Stimulated activated naive CD8-positive, alpha-beta T cell treated with anti-CD3 and anti-CD28 coated beads, Interleukin-15, Interleukin-2, amounts not matched to agents 100 U/mL and 50 U/mL, for 24 hours (primary cell): ENCODE results near the gene TMEM39A.

Source experiments
- ATAC-seq: fragments of 150-1000 bp; cut with Tn5 transposase; one replicate; pipeline ENCODE4 v1.10.0; 2021
- DNase-seq: peaks from one replicate; pipeline ENCODE4 v3.0.0; 2021

The TMEM39A gene

DNA sequence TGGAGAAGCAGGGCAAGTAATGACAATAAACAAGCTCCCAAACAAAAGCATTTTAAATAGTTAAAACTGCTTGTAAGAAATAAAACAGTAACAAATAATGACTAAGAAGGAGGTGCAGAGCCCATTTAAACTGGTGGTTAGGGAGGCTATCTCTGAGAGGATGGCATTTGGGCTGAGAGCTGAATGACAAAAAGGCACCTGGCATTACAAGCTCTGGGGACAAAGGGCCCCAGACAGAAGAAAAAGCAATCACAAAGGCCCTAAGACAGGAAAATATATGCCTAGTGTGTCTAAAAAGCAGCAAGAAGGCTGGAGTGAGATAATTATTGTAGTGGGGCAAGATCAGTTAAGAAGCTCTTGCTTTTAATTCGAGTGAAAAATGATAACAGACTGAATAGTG is 9.6 kb downstream of the TMEM39A start:
- no peak for DNase-seq
- no peak for ATAC-seq

DNA sequence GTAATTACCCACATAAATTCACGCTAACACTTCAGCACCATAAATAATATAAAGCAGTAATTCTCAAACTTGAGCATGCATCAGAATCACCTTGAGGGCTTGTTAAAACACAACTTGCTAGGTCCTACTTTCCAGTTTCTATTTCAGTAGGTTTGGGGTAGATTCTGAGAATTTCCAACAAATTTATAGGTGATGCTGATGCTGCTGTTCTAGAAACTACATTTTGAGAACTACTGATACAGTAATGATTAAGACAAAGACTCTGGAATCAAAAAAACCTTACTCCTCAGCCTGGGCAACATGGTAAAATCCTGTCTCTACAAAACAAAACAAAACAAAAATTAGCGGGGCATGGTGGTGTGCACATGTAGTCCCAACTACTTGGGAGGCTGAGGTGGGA is 18.8 kb downstream of the TMEM39A start:
- ATAC-seq (no peak), DNase-seq (no peak)

DNA sequence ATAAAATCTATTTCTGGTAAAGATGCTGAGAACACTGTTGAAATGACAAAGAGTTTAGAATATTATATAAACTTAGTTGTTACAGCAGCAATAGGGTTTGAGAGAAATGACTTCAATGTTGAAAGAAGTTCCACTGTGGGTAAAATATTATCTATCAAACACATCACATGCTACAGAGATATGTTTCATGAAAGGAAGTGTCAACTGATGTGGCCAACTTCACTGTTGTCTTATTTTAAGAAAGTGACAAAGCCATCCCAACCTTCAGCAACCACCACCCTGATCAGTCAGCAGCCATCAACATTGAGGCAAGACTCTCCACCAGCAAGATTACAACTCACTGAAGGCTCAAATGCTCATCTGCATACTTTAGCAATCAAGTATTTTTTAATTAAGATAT is 20.2 kb downstream of the TMEM39A start:
- no peak for DNase-seq
- ATAC-seq: no peak

DNA sequence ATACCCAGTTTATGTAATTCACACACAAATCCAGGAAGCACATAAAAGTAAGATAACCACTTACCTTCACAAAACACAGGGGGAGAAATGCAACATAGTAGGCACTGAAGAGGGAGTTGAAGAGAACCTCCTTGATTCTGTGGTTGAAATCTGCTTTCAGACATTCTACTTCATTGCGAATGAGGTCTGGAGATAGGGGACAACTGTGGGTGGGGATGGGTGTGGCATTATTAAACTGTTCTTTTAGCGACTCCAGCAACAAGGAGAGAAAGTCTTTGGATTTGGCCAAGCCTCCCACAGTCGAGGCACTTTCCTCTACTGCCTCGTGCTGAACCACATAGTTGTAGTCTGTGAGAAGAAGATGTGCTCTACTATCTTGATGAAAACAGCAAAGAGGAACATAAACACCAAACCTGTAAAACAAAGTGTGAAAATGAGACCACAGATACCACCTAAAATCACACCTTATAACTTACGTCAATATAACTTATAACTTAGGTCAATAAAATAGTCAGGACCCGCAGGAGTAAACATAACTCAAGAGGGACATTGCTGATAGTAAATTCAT is 25.6 kb downstream of the TMEM39A start:
- DNase-seq (no peak), ATAC-seq (no peak)

DNA sequence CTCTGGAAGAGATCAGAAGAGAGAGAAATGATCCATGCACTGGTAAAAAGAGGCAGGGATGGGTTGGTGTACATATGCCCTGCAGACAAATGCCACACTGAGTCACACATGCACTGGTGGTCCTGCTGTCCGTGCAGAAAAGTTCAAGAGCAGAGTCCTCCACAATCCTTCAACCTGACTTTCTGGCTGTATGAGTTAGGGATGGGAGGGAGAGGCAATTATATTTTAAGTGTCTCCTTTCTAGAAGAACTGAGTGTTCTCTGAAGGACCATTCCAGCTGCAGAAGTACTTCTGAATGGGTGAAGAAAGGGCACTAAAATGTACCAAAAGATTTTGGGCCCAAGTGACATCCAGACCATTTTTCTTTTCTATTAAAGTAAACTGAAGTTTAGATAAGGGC is 26.4 kb downstream of the TMEM39A start:
- ATAC-seq (no peak), DNase-seq (no peak)

DNA sequence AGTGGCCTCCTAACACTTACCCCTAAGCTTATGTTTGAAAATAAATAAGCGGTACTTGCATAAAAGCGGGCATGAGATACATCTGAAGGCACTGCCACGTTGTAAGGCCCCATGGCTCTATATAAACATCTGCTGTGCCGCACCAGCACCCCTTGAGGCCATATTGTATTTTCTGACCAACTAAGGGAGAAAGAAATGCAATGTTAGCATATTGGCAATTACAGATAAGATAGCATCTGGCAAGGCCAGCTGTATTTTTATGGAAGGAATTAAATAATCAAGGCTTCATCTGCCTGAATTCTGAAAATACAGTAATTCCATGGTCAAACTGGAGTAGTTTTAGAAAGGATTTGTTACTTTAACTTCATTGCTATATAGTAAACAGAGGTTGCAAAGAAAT is 28.7 kb downstream of the TMEM39A start:
- ATAC-seq: no peak

DNA sequence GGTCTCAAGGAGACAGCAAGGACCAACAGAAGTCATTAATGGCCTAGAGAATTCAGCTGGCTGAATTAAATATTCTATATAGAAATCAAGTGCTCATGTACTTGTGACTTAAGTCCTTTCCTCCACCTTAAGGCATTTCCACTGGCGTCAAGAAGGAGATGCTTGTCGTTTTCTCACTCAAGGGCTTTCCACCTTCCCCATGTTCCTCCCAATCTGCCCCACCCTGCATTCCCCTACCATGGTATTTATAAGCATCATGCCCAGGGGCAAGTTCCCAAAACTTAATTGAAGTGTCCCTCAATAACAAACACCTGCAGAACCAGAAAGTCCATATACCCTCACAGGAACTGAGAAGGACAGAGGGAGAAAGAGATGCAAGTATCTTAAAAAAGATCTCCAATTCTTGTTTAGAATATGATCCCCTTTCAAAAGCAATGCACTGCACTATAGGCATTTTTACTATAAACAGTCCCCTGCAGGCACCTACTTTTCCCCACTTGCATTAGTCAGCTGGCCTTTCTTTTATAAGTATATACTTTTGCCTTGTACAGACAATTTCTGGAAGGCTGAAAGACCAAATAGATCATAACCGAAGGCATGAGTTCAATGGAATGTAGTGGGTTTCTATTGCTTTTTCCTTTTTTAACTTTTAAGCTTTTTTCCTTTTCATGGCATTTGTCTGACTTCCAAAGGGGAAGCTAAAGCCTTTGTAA is 29.6 kb downstream of the TMEM39A start:
- DNase-seq (no peak), ATAC-seq (no peak)

More for the DNA sequence above, 28.7 kb downstream of the TMEM39A start:
- no peak for DNase-seq

DNA sequence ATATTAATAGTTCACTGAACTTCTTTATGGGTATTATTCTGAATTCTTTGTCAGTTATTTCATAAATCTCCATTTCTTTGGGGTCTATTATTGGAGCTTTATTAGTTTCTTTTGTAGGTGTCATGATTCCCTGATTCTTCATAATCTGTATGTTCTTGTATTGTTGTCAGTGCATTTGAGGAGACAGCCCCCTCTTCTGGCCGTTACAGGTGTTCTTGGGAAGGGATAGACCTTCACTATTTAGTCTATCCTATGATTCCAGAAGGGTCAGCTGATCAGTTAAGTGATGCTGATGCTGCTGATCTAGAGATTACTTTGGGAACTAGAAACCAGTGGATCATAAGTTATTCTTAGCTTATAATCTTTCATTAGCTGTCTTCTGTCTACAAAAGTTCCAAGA is 34.9 kb downstream of the TMEM39A start:
- DNase-seq: no peak
- no peak for ATAC-seq

DNA sequence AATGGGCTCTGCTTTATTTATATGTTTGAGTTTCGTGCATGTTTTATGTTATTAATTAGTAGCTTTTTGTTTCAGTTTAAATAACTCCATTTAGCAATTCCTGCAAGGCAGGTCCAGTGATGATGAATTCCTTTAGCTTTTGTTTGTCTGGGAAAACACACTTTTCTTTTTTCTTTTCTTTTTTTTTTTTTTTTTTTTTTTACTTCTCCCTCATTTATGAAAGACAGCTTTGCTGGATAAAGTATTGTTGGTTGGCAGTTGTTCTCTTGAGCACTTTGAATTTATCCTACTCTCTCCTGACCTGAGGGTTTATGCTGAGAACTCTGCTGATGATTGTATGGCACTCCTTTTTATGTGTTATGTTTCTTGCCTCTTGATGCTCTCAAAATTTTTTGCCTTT is 35.7 kb downstream of the TMEM39A start:
- ATAC-seq (no peak), DNase-seq (no peak)

DNA sequence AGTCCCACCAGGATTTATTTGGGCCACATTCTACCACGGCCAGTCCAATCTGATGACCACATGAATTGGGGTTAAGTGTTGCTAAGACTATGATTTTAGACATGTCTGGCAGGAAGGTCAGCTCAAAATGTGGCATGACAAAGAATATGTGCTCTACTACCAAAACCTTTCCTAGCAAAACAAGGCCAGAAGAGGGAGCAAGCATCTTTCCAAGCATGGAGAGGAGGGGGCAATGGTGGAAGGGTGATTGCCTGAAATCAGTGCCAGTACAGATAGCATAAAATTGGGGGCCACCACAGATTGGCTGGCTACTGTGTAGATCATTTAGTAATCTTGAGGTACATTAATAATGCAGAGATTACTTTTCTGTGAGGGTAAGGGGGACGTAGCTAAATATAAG is 43.2 kb downstream of the TMEM39A start:
- no peak for ATAC-seq
- no peak for DNase-seq

DNA sequence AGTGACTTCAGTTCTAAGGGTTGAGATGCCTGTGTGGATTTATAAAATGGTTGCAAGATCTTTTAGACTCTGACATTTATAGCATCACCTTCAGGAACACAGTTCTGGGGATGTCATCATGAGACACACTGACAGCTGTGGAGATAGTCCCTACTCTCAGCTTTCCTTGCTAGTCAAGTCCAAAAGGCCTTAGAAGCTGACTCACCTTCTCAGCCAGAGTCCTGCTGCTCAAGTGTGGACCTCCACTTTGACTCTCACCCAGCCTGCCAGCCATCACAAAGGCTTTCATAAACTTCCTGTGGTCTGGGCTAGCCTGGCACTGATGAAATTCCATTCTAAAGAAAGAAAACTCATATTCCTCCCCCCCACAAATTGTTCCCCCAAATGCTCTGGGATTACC is 44.8 kb downstream of the TMEM39A start:
- ATAC-seq (no peak), DNase-seq (no peak)

DNA sequence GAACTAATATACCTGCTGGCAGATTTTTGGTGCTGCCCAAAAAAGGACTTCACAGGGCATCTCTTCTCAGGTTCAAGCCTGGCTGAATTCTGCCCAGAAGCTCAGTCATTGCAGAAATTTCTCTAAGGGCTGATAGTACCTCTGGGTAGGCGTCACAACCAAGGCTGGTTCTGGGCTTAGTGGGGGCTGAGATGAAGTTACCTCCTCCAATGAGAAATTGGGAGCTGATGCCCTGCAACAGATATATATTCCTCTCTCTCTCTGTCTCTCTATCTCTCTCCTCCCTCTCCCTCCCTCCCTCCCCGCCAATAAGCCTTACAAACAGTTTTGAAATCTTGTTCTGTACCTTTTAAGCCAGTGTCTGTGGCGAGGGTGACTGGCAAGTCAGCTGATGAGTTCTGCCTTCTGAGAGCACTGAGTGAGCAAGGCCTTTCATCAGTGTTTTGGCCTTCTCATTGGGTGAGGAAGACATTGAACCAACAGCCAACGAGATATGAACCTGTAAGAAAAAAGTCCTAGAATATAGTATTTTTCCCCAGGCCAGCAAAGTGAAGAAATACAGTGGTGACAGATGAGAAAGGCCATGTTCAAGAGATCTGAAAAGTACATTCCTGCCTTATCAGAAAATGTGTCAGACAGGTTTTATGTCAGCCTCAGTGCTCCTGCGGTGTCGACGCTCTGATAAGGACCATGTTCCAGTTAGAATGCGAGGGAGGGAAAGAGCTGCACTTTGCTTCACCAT is 45.5 kb downstream of the TMEM39A start:
- no peak for ATAC-seq

DNA sequence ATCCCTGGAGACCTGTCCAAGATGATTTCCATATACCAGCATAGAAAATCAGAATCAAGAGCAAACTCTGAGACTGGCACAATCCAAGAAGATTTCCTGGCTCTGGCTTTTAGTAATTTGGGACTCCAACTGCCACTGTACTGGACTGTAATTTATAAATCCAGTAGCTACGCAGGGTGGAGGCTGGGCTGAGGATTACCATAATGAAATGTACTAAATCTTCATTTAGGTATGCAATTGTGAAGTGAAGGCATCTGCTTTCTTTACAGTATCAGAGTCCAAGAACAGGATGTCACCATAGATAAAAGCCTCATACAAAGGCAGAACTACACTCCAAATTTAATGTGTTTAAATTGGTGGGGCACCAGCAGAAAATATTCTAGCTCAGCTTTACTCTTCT is 46.5 kb downstream of the TMEM39A start:
- DNase-seq (no peak), ATAC-seq (no peak)

More for the DNA sequence above, 45.5 kb downstream of the TMEM39A start:
- no peak for DNase-seq

DNA sequence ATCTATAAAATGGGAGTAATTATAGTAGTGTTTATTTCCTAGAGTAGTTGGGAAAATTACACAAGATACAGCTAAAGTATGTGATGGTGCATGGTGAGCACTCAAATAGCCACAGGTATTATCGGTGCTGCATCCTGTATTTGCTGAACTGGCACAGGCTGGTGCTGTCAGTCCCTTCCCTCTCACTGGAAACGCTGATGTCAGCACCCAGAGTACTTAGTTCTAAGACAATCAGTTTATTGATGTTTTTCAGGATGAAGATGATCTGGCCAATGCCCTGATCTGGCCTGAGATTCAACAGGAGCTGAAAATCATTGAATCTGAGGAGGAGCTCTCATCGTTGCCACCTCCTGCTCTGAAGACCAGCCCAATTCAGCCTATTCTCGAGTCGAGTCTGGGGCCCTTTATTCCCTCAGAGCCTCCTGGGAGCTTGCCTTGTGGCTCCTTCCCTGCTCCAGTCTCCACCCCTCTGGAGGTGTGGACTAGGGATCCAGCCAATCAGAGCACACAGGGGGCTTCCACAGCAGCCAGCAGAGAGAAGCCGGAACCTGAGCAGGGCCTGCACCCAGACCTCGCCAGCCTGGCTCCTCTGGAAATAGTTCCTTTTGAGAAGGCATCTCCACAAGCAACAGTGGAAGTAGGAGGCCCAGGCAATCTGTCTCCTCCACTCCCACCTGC is 49.7 kb downstream of the TMEM39A start:
- no peak for DNase-seq
- no peak for ATAC-seq

DNA sequence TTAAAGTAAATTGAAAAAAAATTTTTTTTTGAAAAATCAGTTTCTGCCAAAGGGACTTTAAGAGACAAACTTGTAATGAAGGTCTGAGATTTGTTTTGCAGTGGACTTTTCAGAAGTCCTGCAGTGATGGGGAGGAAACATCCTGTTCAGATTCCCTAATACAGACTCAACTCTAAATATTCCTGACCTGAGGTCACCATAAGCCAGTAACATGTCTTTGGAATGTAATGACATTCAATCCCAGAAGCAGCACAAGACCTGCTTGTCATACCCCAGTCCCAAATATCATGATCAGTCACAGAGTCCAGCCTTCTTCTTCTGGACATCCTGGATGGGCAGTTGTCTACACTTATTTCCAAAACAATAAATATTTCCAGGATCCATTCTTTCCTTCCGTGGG is 53.6 kb downstream of the TMEM39A start:
- ATAC-seq: no peak

DNA sequence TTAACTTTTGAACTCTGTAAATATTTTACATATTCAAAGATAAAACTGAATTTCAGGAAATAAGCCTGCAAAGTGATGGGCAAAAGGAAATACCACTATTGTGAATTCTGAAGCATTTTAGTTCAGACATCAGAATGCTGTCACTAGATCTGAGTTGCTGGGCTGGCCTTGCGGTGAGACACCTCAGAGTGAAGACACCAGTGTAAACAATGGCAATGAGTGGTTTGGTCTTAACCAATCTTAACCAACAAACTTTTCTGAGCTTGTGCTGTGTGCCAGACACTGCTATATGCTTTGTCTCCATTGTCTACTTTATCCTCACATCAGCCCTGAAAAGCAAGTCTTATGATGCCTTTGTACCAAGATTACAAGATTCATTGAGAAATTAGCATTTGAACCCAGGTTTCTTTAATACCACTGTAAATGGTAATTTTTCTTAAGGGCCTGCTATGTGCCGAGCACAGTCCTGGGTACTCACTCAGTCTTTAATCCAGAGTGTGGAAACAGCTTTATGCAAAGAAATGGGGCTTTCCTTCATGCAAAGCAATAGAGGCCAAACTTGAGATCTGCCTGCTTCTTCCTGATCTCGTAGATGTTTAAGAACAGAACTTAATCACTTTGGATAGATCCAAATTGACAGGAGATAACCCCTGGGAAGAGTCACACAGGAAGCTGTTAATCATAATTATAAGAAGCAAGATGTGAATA is 55.0 kb downstream of the TMEM39A start:
- ATAC-seq: no peak

More for the DNA sequence above, 53.6 kb downstream of the TMEM39A start:
- DNase-seq: no peak

DNA sequence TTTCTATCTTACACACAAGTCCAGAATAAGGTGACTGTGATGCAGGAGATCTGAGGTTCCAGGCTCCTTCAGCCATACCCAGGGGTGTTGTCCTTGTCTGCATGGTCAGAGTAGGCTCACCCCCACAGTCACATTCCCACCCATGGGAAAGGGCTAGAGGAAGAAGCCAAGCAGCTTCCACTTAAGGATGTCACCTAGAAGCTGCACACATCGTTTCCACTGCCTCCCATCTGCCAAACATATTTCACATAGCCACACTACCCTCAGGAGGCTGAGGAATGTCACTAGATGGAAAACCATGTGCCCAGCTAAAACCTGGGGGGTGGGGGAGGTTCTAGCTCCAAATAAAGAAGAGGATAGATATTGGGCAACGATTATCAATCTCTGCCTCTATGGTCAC is 58.1 kb downstream of the TMEM39A start:
- no peak for DNase-seq

More for the DNA sequence above, 55.0 kb downstream of the TMEM39A start:
- no peak for DNase-seq

DNA sequence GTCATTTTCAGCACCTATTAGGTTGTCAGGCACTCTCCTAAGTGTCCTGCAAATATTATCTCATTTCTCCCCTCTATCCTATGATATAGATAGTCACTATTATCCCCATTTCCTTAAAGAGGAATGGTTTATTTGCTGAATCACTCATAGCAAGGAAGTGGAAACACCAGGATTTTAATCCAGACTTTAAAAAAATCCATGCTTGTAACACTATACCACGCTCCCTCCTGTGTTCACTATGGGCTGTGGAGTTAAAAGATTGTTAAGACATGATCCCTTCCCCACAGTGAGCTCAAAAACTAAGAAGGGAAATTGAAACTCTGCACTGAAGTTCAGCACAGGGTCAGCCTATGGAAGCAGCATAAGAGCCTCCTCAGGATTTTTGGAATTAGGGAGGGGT is 60.2 kb downstream of the TMEM39A start:
- no peak for ATAC-seq
- DNase-seq: no peak

More for the DNA sequence above, 58.1 kb downstream of the TMEM39A start:
- ATAC-seq: no peak

DNA sequence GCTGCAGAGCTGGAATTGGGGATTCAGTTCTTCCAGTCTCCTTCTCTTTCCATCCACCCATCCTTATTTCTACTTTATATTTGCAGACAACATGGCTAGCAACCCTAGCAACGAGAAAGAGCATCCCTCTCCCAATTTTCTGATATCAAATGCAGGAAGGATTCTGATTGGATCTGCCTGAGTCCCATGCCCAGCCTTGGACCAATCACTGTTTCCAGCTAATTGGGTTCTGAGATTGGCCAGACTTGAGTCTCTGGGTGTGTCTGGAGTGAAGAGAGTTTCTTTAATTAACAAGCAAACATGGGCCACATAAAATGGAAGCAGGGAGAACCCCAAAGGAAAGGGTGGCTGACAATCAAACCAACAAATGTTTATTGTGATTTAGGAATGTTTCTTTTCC is 60.6 kb downstream of the TMEM39A start:
- no peak for ATAC-seq
- no peak for DNase-seq

DNA sequence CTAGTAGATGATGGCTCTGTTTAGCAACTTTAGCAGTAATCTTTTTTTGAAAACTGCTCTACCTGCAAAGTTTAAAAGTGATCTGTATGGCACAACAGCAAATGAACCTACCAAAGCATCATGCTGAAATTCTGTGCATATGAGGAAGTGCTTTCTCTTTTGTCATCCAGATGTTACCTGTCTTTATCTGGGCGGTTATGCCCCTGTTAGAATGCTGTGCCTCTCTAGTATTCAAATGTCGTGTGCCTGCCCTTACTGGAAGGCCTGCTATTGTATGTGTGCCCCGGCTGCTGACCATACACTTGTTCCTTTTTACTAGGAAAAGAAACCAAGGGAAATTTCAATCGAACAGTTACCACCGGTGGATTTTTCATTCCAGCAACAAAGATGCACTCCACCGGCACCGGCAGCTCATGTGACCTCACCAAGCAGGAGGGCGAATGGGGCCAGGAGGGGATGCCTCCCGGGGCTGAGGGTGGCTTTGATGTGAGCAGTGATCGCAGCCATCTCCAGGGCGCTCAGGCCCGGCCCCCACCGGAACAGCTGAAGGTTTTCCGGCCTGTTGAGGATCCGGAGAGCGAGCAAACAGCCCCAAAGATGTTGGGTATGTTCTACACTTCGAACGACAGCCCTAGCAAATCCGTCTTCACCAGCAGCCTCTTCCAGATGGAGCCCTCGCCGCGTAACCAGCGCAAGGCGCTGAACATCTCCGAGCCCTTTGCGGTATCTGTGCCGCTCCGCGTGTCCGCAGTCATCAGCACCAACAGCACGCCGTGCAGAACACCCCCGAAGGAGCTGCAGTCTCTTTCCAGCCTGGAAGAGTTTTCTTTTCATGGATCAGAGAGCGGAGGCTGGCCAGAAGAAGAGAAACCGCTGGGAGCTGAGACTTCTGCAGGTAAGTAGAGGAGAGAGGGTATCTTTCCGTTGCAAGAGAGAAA is 61.6 kb downstream of the TMEM39A start:
- DNase-seq (no peak), ATAC-seq (no peak)

DNA sequence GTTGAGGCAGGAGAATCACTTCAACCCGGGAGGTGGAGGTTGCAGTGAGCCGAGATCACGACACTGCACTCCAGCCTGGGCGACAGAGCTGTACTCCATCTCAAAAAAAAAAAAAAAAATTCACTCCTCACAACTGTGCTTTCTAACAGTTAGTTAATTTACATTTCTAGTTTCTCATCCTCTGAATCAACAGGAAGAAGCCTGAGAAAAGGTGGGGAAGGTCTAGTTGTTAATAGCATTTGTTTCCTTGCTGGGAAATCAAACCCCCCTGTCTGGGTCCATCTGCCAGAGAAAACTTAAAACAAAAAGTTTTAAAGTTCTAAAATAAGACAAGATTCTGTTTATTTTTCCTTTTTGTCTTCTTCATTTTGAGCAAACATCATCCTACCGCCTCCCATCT is 62.3 kb downstream of the TMEM39A start:
- no peak for ATAC-seq
- DNase-seq: no peak
